ENCODE results near the gene TMEM41B.
"Not testable (repeated sequence)": the region's sequence is repeated elsewhere in the genome, so short reads cannot be mapped to it uniquely, and the experiment has no call there.

TMEM41B gene

GRCh38 chr11:9341638-9342178 lies 27.3 kb upstream of the TMEM41B start:
- no peak for TF ChIP-seq CTCF (conservative IDR thresholded peaks at IDR 0.05)

GRCh38 chr11:9332655-9333054 lies 18.3 kb upstream of the TMEM41B start:
- no peak for TF ChIP-seq CTCF (conservative IDR thresholded peaks at IDR 0.05)

More at GRCh38 chr11:9341638-9342178, 27.3 kb upstream of the TMEM41B start:
- H3K27ac ChIP-seq: no peak overlapping the region

GRCh38 chr11:9330387-9331384 lies 16.3 kb upstream of the TMEM41B start:
- TF ChIP-seq CTCF (conservative IDR thresholded peaks at IDR 0.05): no peak
- no peak overlapping the region for H3K27ac ChIP-seq

More at GRCh38 chr11:9332655-9333054, 18.3 kb upstream of the TMEM41B start:
- no peak overlapping the region for H3K27ac ChIP-seq

GRCh38 chr11:9320047-9320446 lies 5.7 kb upstream of the TMEM41B start:
- TF ChIP-seq CTCF (conservative IDR thresholded peaks at IDR 0.05): no peak
- H3K27ac ChIP-seq: no peak overlapping the region

- not testable (repeated sequence) for H3K27ac ChIP-seq
Observed at GRCh38 chr11:9319377-9320001, 5.1 kb upstream of the TMEM41B start.

- H3K27ac ChIP-seq: not testable (repeated sequence)
Observed at GRCh38 chr11:9318442-9319376, 4.3 kb upstream of the TMEM41B start.

GRCh38 chr11:9316334-9316733 lies 1.9 kb upstream of the TMEM41B start:
- no peak for TF ChIP-seq CTCF (conservative IDR thresholded peaks at IDR 0.05)
- no peak overlapping the region for H3K27ac ChIP-seq
